HG02852 (cell line): ENCODE data around the gene DOHH.
"Not testable (repeated sequence)": the region's sequence is repeated elsewhere in the genome, so short reads cannot be mapped to it uniquely, and the experiment has no call there.

Source experiments
- ATAC-seq: cut with Tn5 transposase; IDR thresholded peaks from one replicate; pipeline ENCODE4 v1.9.1; 2021; ENCODE audit warnings: mild to moderate bottlenecking, moderate library complexity; ENCODE audit not compliant: unreplicated experiment

Gene DOHH

DNA sequence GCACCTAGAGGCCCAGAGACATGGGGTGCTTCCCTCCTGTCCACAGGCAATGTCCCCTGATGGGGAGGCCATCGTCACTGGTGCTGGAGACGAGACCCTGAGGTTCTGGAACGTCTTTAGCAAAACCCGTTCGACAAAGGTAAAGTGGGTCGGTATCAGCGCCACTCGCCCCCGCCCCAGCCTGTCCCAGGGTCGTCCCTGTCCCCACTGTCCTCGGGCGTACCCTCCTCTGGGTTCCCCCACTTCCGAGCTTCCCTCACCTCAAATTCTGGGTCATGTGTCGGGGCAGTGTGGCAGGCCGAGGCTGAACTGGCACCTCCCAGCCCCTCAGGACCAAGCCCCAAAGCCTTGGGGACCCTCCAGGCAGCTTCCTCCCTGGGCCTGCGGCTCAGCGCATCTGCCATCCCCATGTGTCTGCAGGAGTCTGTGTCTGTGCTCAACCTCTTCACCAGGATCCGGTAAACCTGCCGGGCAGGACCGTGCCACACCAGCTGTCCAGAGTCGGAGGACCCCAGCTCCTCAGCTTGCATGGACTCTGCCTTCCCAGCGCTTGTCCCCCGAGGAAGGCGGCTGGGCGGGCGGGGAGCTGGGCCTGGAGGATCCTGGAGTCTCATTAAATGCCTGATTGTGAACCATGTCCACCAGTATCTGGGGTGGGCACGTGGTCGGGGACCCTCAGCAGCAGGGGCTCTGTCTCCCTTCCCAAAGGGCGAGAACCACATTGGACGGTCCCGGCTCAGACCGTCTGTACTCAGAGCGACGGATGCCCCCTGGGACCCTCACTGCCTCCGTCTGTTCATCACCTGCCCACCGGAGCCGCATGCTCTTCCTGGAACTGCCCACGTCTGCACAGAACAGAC lies 34.1 kb upstream of the DOHH start:
- ATAC-seq, result no peak

DNA sequence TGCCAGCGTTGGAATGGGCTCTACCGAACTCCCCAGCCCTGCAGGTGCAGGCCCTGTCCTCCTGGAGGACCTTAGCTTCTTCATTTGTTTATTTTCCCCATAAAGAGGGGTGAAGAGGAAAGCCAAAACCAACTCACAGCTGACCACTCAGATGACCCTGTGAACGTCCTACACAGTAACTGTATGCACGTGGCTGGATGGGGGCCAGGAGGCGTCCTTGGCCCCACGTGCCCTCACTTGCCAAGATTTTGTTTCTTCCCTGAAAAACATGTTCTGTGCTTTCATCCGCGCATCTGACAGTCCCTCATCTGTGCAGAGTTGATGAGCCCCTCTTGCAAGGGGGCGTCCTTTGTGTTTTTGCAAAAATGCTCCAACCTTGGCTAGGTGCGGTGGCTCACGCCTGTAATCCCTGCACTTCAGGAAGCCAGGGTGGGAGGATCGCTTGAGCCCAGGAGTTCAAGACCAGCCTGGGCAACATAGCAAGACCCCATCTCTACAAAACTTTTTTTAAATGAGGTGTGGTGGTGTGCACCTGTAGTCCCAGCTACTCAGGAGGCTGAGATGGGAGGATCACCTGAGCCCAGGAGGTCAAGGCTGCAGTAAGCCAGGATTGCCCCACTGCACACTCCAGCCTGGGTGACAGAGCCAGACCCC lies 33.2 kb upstream of the DOHH start:
- no peak for ATAC-seq

DNA sequence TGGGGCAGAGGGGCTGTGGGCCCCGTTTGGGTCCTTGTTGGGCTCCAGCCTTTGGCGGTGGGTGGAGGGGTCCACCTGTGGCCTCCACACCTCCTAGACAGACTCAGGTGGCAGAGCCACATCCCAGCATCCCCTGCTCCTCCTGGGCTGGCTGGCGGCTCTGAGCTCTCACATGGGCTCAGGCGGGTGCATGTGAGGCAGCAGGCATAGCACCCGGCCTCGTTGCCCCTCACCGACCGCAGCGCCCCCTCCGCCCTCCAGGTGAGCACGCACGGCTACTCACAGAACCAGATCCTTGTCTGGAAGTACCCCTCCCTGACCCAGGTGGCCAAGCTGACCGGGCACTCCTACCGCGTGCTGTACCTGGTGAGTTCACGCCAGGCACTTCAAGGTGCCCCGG lies 32.6 kb upstream of the DOHH start:
- no peak for ATAC-seq

DNA sequence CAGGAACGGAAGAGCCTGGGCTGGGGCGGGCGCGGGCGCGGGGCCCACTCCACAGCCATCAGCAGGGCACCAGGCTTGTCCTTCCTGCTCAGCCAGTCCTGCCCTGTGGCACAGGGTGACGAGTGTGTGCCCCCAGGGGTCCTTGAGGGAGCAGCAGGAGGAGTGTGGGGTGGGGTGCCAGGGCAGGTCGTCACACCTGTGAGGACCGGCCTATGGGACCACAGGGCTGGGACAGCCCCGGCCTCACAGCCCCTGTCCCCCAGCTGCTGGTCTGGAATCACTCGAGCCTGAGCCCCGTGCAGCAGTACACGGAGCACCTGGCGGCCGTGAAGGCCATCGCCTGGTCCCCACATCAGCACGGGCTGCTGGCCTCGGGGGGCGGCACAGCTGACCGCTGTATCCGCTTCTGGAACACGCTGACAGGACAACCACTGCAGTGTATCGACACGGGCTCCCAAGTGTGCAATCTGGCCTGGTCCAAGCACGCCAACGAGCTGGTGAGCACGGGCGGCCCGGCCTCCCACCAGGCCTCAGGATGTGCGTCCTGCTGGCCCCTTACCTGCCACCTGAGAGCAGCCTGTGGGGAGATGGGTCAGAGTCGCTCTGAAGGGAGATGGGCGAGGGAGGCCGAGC lies 31.8 kb upstream of the DOHH start:
- ATAC-seq, result no peak

DNA sequence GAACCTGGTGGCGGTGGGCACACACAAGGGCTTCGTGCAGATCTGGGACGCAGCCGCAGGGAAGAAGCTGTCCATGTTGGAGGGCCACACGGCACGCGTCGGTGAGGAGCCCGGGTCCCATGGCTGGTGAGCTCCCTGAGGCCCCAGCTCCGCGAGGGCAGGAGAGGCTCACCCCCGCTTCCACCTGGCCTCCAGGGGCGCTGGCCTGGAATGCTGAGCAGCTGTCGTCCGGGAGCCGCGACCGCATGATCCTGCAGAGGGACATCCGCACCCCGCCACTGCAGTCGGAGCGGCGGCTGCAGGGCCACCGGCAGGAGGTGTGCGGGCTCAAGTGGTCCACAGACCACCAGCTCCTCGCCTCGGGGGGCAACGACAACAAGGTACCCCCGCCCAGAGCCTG lies 31.2 kb upstream of the DOHH start:
- ATAC-seq, result no peak

DNA sequence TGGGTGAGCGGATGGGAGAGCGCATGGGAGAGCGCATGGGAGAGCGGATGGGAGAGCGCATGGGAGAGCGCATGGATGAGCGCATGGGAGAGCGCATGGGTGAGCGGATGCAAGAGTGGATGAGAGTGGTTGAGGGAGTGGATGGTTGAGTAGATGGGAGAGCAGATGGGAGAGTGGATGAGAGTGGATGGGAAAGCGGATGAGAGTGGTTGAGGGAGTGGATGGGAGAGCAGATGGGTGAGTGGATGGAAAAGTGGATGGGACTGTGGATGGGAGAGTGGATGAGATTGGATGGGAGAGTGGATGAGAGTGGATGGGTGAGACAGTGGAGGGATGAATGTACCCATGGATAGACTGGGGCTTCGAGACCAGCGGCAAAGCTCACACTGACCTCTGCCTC lies 29.9 kb upstream of the DOHH start:
- no peak for ATAC-seq

DNA sequence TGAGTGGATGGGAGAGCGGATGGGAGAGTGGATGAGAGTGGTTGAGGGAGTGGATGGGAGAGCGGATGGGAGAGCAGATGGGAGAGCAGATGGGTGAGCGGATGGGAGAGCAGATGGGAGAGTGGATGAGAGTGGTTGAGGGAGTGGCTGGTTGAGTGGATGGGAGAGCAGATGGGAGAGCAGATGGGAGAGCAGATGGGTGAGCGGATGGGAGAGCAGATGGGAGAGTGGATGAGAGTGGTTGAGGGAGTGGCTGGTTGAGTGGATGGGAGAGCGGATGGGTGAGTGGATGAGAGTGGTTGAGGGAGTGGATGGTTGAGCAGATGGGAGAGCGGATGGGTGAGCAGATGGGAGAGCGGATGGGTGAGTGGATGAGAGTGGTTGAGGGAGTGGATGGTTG lies 28.8 kb upstream of the DOHH start:
- not testable (repeated sequence) for ATAC-seq

DNA sequence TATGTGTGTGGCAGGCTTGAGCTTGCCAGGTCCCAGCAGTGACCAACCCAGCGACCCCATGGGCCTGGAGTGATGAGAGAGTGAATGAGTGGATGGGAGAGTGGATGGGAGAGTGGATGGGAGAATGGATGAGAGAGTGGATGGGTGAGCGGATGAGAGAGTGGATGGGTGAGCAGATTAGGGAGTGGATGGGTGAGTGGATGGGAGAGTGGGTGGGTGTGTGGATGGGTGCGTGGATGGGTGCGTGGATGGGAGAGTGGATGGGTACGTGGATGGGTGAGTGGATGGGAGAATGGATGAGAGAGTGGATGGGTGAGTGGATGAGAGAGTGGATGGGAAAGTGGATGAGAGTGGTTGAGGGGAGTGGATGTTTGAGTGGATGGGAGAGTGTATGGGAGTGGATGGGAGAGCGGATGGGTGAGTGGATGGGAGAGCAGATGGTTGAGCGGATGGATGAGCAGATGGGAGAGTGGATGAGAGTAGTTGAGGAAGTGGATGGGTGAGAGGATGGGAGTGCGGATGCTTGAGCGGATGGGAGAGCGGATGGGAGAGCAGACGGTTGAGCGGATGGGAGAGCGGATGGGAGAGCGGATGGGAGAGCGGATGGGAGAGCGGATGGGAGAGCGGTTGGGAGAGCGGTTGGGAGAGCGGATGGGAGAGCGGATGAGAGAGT lies 28.2 kb upstream of the DOHH start:
- ATAC-seq, result no peak

DNA sequence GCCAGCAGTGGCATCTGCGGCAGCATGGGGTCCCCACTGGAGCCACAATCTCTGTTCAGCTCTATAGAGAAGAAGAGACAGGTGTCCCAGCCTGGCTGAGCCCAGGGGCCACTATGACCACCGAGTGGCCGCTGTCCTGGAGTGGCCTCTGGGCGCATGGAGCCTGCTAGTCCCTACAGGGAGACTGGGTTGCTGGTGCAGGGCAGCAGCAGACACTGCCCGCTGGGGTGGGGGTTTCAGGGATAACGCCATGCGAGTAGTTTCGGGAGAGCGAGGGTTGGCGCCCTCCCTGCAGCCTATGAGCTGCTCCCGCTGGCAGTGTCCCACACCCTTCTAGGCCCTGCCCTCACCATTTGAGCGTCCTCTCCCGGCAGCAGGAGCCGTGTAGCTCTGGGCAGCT lies 27.6 kb upstream of the DOHH start:
- ATAC-seq, result no peak

DNA sequence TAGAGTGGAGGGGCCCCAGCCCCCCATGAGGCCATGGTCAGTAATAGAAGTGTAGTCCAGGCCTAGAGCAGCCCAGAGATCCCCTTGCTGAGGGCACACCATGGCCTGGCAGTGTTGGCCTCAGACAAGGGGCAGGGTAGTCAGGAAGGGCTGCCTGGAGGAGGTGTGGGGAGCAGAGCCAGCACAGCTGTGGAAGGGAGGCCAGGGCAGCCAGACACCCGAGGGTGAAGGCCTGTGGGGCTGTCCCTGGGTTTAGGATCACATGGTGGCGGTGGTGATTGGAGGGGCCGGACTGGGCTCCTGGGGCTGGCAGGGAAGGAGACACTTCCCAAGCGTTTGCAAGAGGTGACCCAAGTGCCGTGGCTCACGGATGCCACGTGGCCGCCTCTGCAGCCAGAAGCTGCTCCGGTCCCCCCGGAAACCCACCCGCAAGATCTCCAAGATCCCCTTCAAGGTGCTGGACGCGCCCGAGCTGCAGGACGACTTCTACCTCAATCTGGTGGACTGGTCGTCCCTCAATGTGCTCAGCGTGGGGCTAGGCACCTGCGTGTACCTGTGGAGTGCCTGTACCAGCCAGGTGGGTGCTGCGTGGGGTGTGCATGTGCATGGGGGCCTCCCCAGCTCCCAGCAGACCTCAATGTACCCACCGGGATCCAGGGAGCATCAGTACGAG lies 26.9 kb upstream of the DOHH start:
- ATAC-seq, result no peak

DNA sequence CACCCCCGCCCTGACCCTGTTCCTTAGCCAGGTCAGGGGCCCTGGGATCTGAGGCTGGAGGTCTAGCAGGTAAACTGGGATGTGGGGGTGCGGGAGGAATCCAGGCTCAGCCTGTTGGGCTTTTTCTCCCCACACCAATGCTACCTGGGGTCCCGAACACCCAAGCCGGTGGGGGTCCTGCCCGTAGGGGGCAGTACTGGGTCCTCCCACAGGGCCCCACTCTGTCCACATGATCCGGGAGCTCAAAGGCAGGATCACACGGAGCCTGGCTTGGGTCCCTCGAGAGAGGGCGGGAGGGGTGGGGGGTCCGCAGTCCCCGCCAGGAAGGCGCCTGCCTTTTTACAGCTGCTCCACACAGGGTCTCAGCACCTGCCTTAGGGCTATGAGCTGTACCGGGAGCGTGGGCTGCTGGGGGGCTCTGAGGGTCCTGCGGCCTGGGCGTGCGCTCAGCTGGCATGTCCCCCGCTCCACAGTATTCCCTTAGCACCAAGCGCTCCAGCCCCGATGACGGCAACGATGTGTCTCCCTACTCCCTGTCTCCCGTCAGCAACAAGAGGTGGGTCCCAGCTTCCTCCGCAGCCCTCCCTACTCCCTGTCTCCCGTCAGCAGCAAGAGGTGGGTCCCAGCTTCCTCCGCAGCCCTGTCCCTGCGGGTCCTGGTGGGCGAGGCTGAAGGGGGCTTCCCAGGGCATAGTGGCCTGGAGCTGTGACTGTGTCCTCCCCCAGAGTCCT lies 26.2 kb upstream of the DOHH start:
- ATAC-seq, result no peak

DNA sequence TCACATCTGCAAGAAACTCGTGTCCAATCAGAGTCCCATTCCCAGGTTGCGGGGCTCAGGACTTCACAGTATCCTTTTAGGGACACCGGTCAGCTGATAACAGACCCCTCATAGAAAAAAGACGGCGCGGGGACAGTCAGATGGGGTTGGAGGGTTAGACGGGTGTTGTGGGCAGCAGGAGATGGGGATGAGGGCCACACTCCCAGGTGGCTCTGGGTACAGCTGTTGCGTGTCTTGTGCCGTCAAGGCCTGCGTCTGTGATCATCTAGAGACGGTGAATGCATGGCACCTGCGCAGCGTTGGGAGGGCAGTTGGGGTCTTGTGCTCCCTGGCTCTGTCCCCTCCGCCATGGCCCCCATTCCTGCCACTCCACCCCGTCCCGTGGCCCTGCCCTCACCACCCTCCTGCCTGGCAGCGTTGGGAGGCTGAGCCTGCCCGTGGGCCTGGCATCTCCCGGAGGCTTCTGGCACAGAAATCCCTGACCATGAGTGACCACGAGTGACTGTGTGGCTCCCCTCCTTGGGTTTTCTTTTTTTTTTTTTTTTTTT lies 24.5 kb upstream of the DOHH start:
- no peak for ATAC-seq

DNA sequence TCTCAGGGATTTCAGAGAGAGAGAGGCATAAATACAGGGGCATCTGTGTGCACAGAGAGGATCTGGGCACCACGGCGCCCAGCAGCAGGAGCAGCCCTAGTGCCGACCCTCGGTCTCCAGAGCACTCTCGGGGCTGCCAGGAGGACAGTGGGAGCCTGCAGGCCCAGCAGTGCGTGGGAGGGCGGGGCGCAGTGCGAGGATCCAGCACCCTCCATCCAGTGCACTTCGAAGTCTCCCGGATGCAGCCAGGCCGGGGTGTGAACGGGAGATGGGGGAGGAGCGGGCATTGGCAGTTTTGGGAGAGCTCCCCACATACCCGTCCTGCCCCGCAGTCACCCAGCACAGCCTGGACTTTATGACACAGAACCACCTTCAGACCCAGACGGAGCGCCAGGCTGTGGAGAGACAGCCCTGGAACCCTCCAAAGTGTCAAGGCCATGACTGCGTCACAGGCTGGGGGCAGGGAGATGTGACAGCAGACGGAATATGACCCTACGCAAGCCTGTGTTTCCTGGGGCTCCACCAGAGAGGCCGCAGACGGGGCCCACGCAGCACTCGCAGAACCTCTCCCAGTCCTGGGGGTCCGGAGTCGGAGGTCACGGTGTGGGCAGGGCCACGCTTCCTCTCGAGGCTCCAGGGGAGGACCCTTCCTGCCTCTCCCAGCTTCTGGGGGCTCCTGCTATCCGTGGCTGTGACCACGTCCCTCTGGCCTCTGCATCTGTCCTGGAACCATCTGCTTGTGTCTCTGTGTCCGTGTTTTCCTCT lies 23.8 kb upstream of the DOHH start:
- ATAC-seq, result no peak

DNA sequence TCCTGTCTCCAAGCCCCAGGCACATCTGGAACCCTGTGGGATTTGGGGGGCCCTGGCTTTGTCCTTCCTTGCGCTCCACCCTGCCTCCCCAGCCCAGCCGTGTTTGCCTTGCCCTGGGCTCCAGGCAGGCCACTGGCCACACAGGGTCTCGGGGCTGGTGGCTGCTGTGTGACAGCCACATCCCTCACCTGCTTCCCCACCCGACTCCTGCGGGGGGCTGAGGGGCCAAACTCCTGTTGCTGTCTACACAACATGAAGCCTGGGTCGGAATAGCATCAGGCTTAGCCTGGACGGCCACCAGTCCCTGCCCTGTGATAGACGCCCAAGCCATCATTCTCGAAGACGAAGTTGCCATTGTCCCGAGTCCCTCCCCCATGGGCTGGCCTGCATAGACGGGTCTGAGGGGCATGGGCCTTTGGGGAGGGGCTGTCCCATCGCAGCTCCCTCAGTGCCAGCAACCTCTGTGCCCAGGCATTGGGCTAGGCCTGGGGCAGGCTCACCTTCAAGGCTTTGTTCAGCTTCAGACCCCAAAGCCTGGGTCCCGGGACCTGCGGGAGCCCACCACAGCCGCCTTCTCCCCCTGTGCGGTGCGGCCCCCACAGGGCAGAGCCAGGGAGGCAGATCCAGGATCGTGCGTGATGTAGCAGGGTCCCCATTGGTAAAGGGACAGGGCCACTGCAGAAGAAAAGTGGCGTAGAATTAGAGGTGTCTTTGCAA lies 23.0 kb upstream of the DOHH start:
- no peak for ATAC-seq

DNA sequence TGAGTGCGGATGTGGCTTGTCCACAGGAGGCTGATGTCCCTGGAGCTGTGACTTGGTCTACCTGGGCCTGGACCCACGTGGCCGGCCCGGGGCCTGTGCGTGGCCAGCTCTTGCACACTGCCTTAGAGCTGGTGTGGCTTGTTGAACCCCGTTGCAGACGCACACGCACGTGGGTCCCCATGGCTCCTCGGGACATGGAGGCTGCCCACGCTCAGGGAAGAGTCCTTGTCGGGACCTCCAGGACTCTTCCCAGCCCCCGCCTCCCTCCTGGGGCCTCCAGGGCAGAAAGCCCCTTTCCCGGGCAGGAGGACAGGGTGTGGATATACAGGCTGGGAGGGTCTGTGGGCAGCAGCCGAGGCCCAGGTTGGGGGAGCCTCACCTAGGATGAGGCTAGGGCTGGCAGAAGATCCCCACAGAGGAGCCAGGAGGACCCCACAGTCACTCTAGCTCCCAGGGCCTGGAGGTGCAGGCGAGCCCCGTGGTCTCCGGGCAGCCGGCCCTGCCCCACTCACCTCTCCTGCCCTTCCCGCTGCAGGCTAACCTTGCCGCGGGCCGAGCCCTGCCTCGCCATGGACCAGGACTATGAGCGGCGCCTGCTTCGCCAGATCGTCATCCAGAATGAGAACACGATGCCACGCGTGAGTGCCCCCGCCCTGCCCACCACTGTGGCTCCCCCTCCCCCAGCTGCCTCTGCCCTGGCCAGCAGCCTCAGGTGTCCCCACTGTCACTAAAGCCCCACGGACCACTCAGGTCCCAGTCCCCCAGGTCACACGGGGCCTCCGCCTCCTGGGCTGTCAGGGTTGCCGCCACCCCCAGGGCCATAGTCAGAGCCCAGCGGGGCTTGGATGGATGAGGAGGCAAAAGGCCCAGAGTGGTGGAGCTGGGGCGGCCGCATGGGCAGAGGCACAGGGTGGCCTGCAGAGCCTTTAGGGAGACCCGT lies 22.2 kb upstream of the DOHH start:
- no peak for ATAC-seq

DNA sequence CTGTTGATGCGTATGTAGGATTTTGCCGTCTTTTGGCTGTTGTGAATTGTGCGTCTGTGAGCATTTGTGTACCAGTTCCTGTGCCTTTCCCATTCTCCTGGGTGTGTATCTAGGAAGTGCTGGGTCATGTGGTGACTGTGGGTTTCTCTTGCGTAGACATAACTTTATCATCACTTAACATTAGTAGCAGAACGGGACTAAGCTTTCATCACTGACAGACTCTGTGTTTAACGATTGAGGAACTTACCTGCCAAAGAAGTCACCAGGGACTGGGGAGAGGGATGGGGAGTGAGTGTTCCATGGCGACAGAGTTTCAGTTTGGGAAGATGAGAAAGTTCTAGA lies 20.6 kb upstream of the DOHH start:
- no peak for ATAC-seq

DNA sequence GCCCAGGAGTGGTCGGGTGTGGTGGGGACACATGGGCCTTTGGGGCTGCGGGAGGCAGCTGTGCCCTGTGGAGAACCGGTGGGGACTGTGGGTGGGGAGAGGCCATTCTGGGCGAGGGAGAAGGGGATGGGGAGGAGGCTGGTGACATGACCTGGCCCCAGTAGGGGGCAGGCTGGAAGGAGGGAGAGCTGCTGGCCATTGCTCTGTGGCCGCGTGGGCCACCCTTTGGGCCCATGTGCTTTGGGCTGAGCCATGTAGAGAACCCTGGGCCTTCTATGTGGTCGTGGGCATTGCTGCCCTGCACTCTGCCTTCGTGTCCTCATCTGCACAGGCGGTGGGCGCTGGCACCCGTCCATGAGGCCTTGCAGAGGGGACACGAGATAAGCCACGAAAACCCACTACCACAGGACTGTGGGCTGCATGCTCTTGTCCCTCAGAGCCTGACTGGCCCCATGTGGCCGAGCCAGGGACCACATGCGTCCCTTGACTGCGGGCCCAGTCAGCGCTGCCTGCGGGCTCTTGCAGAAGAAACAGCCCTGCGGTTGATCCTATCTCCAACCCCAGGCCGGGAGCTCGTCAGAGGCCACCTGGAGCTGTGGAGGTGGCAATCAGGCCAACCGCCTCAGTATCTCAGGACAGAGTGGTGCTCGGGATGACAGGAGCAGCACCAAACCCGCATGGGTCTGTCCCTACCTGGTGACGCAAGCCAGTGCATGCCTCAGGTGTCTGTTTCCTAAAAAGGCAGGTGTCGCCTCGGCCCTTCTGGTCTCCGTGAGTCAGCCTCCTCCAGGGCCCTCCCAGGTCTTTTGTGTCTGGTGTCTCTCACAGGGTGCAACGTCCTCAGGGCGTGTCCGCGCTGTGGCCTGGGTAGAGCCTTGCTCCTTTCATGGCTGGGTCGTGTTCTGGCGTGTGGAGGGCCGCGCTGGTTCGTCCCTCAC lies 20.0 kb upstream of the DOHH start:
- no peak for ATAC-seq
